ENCODE measurements around the gene MYH14. TPM values are rescaled to one million over a fixed set of nuclear protein-coding genes. Genes with fewer than 3 reads are reported as not detected.

The MYH14 gene
- total RNA-seq, 2 donors from 2014 or later: not detected

- no peaks in the 10 kb centered on the region for H3K36me3 Mint-ChIP-seq
- no peak overlapping the region for H3K27ac Mint-ChIP-seq
- DNase-seq (ENCODE audit: low spot score in 2 of 2) (no peak), ATAC-seq (no peak)
- peaks cover 0 to 4% of the 10 kb centered on the region in 2 donors for H3K9me3 Mint-ChIP-seq
These were observed 15.5 kb upstream of the MYH14 start for GRCh38 chr19:50187937-50188336.

GRCh38 chr19:50189331-50189730 lies 14.1 kb upstream of the MYH14 start:
- DNase-seq (ENCODE audit: low spot score in 2 of 2) (no peak), ATAC-seq (no peak)
- Mint-ChIP-seq H3K27ac (no peak overlapping the region), H3K9me3 (peaks cover 0 to 4% of the 10 kb centered on the region in 2 donors), H3K36me3 (no peaks in the 10 kb centered on the region)

- ATAC-seq (no peak), DNase-seq (ENCODE audit: low spot score in 2 of 2) (no peak)
- no peak overlapping the region for H3K27ac Mint-ChIP-seq
- H3K36me3 Mint-ChIP-seq: no peaks in the 10 kb centered on the region
- H3K9me3 Mint-ChIP-seq: peaks cover 0 to 4% of the 10 kb centered on the region in 2 donors
These were observed 13.0 kb upstream of the MYH14 start for GRCh38 chr19:50190439-50190891.

- ATAC-seq (no peak), DNase-seq (ENCODE audit: low spot score in 2 of 2) (no peak)
- Mint-ChIP-seq H3K36me3 (no peaks in the 10 kb centered on the region), H3K9me3 (peaks cover 0 to 3% of the 10 kb centered on the region in 2 donors), H3K27ac (peak overlapping the region in 1 of 2 donors; percentile 42)
These were observed 12.2 kb upstream of the MYH14 start for GRCh38 chr19:50191216-50191615.

GRCh38 chr19:50192463-50193211 lies 10.8 kb upstream of the MYH14 start:
- ATAC-seq (no peak), DNase-seq (ENCODE audit: low spot score in 2 of 2) (no peak)
- Mint-ChIP-seq H3K9me3 (no peaks in the 10 kb centered on the region), H3K27ac (no peak overlapping the region), H3K36me3 (no peaks in the 10 kb centered on the region)

- Mint-ChIP-seq H3K27ac (no peak overlapping the region), H3K36me3 (no peaks in the 10 kb centered on the region), H3K9me3 (no peaks in the 10 kb centered on the region)
- DNase-seq (ENCODE audit: low spot score in 2 of 2): no peak
- no peak for ATAC-seq
These were observed 8.2 kb upstream of the MYH14 start for GRCh38 chr19:50195224-50195623.

- DNase-seq (ENCODE audit: low spot score in 2 of 2) (no peak), ATAC-seq (no peak)
- Mint-ChIP-seq H3K9me3 (no peaks in the 10 kb centered on the region), H3K36me3 (no peaks in the 10 kb centered on the region), H3K27ac (no peak overlapping the region)
These were observed 7.0 kb upstream of the MYH14 start for GRCh38 chr19:50196322-50196932.

GRCh38 chr19:50197348-50197747 lies 6.1 kb upstream of the MYH14 start:
- ATAC-seq: no peak
- Mint-ChIP-seq H3K27ac (no peak overlapping the region), H3K9me3 (no peaks in the 10 kb centered on the region), H3K36me3 (peaks cover 0 to 8% of the 10 kb centered on the region in 2 donors)
- DNase-seq (ENCODE audit: low spot score in 2 of 2): no peak

- H3K36me3 Mint-ChIP-seq: peaks cover 0 to 8% of the 10 kb centered on the region in 2 donors
- DNase-seq (ENCODE audit: low spot score in 2 of 2) (no peak), ATAC-seq (no peak)
- H3K9me3 Mint-ChIP-seq: no peaks in the 10 kb centered on the region
- peak overlapping the region in 1 of 2 donors; percentile 16 for H3K27ac Mint-ChIP-seq
These were observed 4.8 kb upstream of the MYH14 start for GRCh38 chr19:50198431-50199258.

GRCh38 chr19:50199259-50199555 lies 4.2 kb upstream of the MYH14 start:
- ATAC-seq (no peak), DNase-seq (ENCODE audit: low spot score in 2 of 2) (no peak)
- Mint-ChIP-seq H3K27ac (no peak overlapping the region), H3K9me3 (no peaks in the 10 kb centered on the region), H3K36me3 (peaks cover 0 to 8% of the 10 kb centered on the region in 2 donors)

- no peak for DNase-seq (ENCODE audit: low spot score in 2 of 2)
- Mint-ChIP-seq H3K9me3 (no peaks in the 10 kb centered on the region), H3K36me3 (peaks cover 0 to 8% of the 10 kb centered on the region in 2 donors), H3K27ac (no peak overlapping the region)
- no peak for ATAC-seq
These were observed 1.0 kb upstream of the MYH14 start for GRCh38 chr19:50202386-50202785.

GRCh38 chr19:50202962-50203280 lies 501 bp upstream of the MYH14 start:
- Mint-ChIP-seq H3K27ac (no peak overlapping the region), H3K36me3 (peaks cover 0 to 8% of the 10 kb centered on the region in 2 donors), H3K9me3 (no peaks in the 10 kb centered on the region)
- no peak for ATAC-seq
- DNase-seq (ENCODE audit: low spot score in 2 of 2): no peak

- ATAC-seq (no peak), DNase-seq (ENCODE audit: low spot score in 2 of 2) (no peak)
- Mint-ChIP-seq H3K27ac (no peak overlapping the region), H3K9me3 (no peaks in the 10 kb centered on the region), H3K36me3 (peaks cover 0 to 8% of the 10 kb centered on the region in 2 donors)
These were observed 633 bp downstream of the MYH14 start for GRCh38 chr19:50204081-50204428.

- H3K9me3 Mint-ChIP-seq: no peaks in the 10 kb centered on the region
- H3K36me3 Mint-ChIP-seq: peaks cover 0 to 8% of the 10 kb centered on the region in 2 donors
- no peak overlapping the region for H3K27ac Mint-ChIP-seq
- peak in 1 of 2 donors; percentile 69 for ATAC-seq
- no peak for DNase-seq (ENCODE audit: low spot score in 2 of 2)
These were observed 1.6 kb downstream of the MYH14 start for GRCh38 chr19:50204811-50205675.

GRCh38 chr19:50205681-50206138 lies 2.3 kb downstream of the MYH14 start:
- DNase-seq (ENCODE audit: low spot score in 2 of 2) (no peak), ATAC-seq (no peak)
- no peak overlapping the region for H3K27ac Mint-ChIP-seq

GRCh38 chr19:50206191-50206590 lies 2.8 kb downstream of the MYH14 start:
- ATAC-seq: no peak
- no peak for DNase-seq (ENCODE audit: low spot score in 2 of 2)
- Mint-ChIP-seq H3K27ac (no peak overlapping the region), H3K9me3 (no peaks in the 10 kb centered on the region), H3K36me3 (peaks cover 0 to 8% of the 10 kb centered on the region in 2 donors)

More at GRCh38 chr19:50205681-50206138, 2.3 kb downstream of the MYH14 start:
- Mint-ChIP-seq H3K9me3 (no peaks in the 10 kb centered on the region), H3K36me3 (peaks cover 0 to 8% of the 10 kb centered on the region in 2 donors)
